Measurements from ENCODE around the gene SETBP1. TPM values are rescaled to one million over a fixed set of nuclear protein-coding genes. Genes with fewer than 3 reads are reported as not detected.

SETBP1 gene
- total RNA-seq, 4 donors from 2014 or later: 7.8 to 16.6 (median 11.7) TPM

GRCh38 chr18:45050712-45051601, 370.3 kb downstream of the SETBP1 start:
- TF ChIP-seq POLR2A (IDR thresholded peaks at IDR 0.05) (no peak), CTCF (IDR thresholded peaks at IDR 0.05) (no peak)
- WGBS, 2 donors: 51 to 57% methylated on average over 3 of the region's 3 CpGs
- H3K4me3 ChIP-seq (ENCODE audit: low read depth, poor library complexity, severe bottlenecking): no peak overlapping the region
- DNase-seq (ENCODE audit: low spot score in 2 of 2): no peak
- intact Hi-C loops (cut with DNase I; ENCODE audit: low total_unique reads): no loop called here

- DNase-seq (ENCODE audit: low spot score in 2 of 2): no peak
- no peak for TF ChIP-seq POLR2A (IDR thresholded peaks at IDR 0.05)
- no peak for TF ChIP-seq CTCF (IDR thresholded peaks at IDR 0.05)
- intact Hi-C loops (cut with DNase I; ENCODE audit: low total_unique reads): no loop called here
- 91 to 92% methylated on average over 3 of the region's 3 CpGs for WGBS, 2 donors
- H3K4me3 ChIP-seq (ENCODE audit: low read depth, poor library complexity, severe bottlenecking): no peak overlapping the region
Observed at GRCh38 chr18:45054636-45055035, 373.9 kb downstream of the SETBP1 start.

DNA sequence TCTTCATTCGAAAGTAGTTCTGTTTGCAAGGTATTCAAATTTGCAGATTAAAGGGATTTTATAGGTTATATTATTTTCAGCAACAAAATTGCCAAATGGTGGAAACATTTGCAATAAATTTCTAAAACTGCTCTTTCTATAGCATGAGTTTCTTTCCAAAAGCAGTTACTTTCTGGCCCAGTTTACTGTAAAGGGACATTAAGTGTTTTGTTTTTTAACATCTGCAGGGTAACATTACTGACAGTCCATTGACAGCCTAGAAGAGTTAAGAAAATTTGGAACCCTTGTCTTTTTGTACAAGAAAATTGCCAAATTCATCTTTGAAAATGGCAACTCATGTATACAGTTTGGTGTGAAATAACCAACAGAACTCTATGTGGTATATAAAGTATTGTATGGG, 375.1 kb downstream of the SETBP1 start:
- no peak for TF ChIP-seq POLR2A (IDR thresholded peaks at IDR 0.05)
- no peak for DNase-seq (ENCODE audit: low spot score in 2 of 2)

GRCh38 chr18:45056926-45057325, 376.2 kb downstream of the SETBP1 start:
- no peak overlapping the region for H3K4me3 ChIP-seq (ENCODE audit: low read depth, poor library complexity, severe bottlenecking)
- intact Hi-C loops (cut with DNase I; ENCODE audit: low total_unique reads): no loop called here
- no peak for DNase-seq (ENCODE audit: low spot score in 2 of 2)
- TF ChIP-seq POLR2A (IDR thresholded peaks at IDR 0.05) (no peak), CTCF (IDR thresholded peaks at IDR 0.05) (no peak)

More for the DNA sequence above, 375.1 kb downstream of the SETBP1 start:
- intact Hi-C loops (cut with DNase I; ENCODE audit: low total_unique reads): no loop called here
- H3K4me3 ChIP-seq (ENCODE audit: low read depth, poor library complexity, severe bottlenecking): no peak overlapping the region
- whole genome bisulfite sequencing, 2 donors: 85 to 93% methylated on average over 1 of the region's 1 CpG

- WGBS, 2 donors: 53 to 65% methylated on average over 4 of the region's 4 CpGs
- no peak for DNase-seq (ENCODE audit: low spot score in 2 of 2)
- no peak overlapping the region for H3K4me3 ChIP-seq (ENCODE audit: low read depth, poor library complexity, severe bottlenecking)
- intact Hi-C loops (cut with DNase I; ENCODE audit: low total_unique reads): no loop called here
- TF ChIP-seq POLR2A (IDR thresholded peaks at IDR 0.05) (no peak), CTCF (IDR thresholded peaks at IDR 0.05) (no peak)
Observed at GRCh38 chr18:45057955-45058600, 377.4 kb downstream of the SETBP1 start.

- intact Hi-C loops (cut with DNase I; ENCODE audit: low total_unique reads): no loop called here
- 58 to 72% methylated on average over 2 of the region's 2 CpGs for WGBS, 2 donors
- DNase-seq (ENCODE audit: low spot score in 2 of 2): no peak
- TF ChIP-seq CTCF (IDR thresholded peaks at IDR 0.05): no peak
- no peak for TF ChIP-seq POLR2A (IDR thresholded peaks at IDR 0.05)
- H3K4me3 ChIP-seq (ENCODE audit: low read depth, poor library complexity, severe bottlenecking): no peak overlapping the region
Observed at GRCh38 chr18:45059695-45060094, 379.0 kb downstream of the SETBP1 start.

Data from lower leg skin (tissue), 4 donors.